Gastrocnemius medialis (tissue), 4 donors: ENCODE results near the gene AGA. TPM values are rescaled to one million over a fixed set of nuclear protein-coding genes. Genes with fewer than 3 reads are reported as not detected.

Experiments used
- ATAC-seq, 2 donors: fragments of 150-250 bp; one replicate each; pipeline ENCODE4 v1.9.1; 2016
- DNase-seq, 2 donors: peaks; one replicate each; pipeline ENCODE4 v3.0.0-alpha.2; 2019
- H3K27ac ChIP-seq, 4 donors: fragments of 200-600 bp; sonication (generic); 1 replicate in 1 of 4; 2 replicates in 3 of 4; pipeline ENCODE4 v1.5.1; 2016 to 2018; ENCODE audit warnings: mild to moderate bottlenecking in 2 of 4, moderate library complexity in 1 of 4
- H3K27me3 ChIP-seq, 3 donors: fragments of 200-600 bp; sonication (generic) in 2 of 3; 1 replicate in 1 of 3; 2 replicates in 2 of 3; pipeline versions ENCODE4 v1.5.1 to v1.6.0; 2016 to 2019; ENCODE audit warnings: mild to moderate bottlenecking in 1 of 3, moderate library complexity in 1 of 3
- H3K36me3 ChIP-seq, 2 donors: fragments of 200-600 bp; sonication (generic) in 1 of 2; one replicate each; pipeline ENCODE4 v1.5.1; 2017 to 2018
- H3K4me1 ChIP-seq, 2 donors: fragments of 200-600 bp; sonication (generic) in 1 of 2; one replicate each; pipeline ENCODE4 v1.5.1; 2016 to 2017; ENCODE audit warnings: mild to moderate bottlenecking in 2 of 2
- H3K4me3 ChIP-seq, 4 donors: fragments of 200-600 bp; sonication (generic) in 3 of 4; 1 replicate in 1 of 4; 2 replicates in 3 of 4; pipeline ENCODE4 v1.5.1; 2016 to 2019; ENCODE audit warnings: mild to moderate bottlenecking in 2 of 4
- H3K9me3 ChIP-seq, 3 donors: fragments of 200-600 bp; sonication (generic) in 2 of 3; 1 replicate in 1 of 3; 2 replicates in 2 of 3; pipeline ENCODE4 v1.5.1; 2016 to 2019
- CTCF ChIP-seq, 5 experiments: fragments of 450-650 bp in 3 of 5; fragments of 200-600 bp in 2 of 5; sonication (generic) in 2 of 5; IDR thresholded peaks in 4 of 5; conservative IDR thresholded peaks in 1 of 5; 1 replicate in 4 of 5; 2 replicates in 1 of 5; pipeline ENCODE4 v1.5.1; 2016 to 2019; ENCODE audit warnings: antibody characterized with exemption in 5 of 5, mild to moderate bottlenecking in 3 of 5, moderate library complexity in 3 of 5
- POLR2A ChIP-seq, 2 donors: fragments of 450-650 bp; IDR thresholded peaks; one replicate each; pipeline ENCODE4 v1.6.1; 2017; ENCODE audit warnings: antibody characterized with exemption in 2 of 2, mild to moderate bottlenecking in 2 of 2, moderate library complexity in 2 of 2
- in situ Hi-C, 4 donors: fragments of 200-750 bp; cut with MboI; loops; one replicate each; pipeline versions ENCODE4 v1.15.0 to v1.8.0; 2017; ENCODE audit warnings: low sequenced_read_pairs in 4 of 4
- intact Hi-C: fragments of 100-400 bp; cut with DNase I; formaldehyde crosslinking; loops from one replicate; pipeline ENCODE4 v1.15.1; 2023; ENCODE audit warnings: low total_unique reads
- total RNA-seq, 4 donors: library from RNA; depleted of rRNA; stranded (reverse); fragments of >200 nt; gene quantifications; one replicate each; pipeline versions ENCODE4 v1.1.0 to v1.2.3, GENCODE V29; 2016

AGA gene
- total RNA-seq, 4 donors from 2014 or later, result 9.0 to 11.1 (median 10.0) TPM

GRCh38 chr4:177404986-177405385, 37.3 kb downstream of the AGA start:
- intact Hi-C loops (no loop called here), in situ Hi-C loops (no loop called here)
- H3K4me3 ChIP-seq, result no peak overlapping the region
- DNase-seq (no peak), ATAC-seq (no peak)
- H3K27ac ChIP-seq, result no peak overlapping the region
- no peaks in the 10 kb centered on the region for H3K4me1 ChIP-seq
- no peaks in the 10 kb centered on the region for H3K27me3 ChIP-seq
- no peaks in the 10 kb centered on the region for H3K36me3 ChIP-seq
- TF ChIP-seq CTCF (IDR thresholded peaks at IDR 0.05 in 4 of 5, conservative IDR thresholded peaks at IDR 0.05 in 1 of 5), result no peak
- TF ChIP-seq POLR2A (IDR thresholded peaks at IDR 0.05), result no peak
- no peaks in the 10 kb centered on the region for H3K9me3 ChIP-seq

- DNase-seq (no peak), ATAC-seq (no peak)
- H3K27me3 ChIP-seq, result no peaks in the 10 kb centered on the region
- H3K9me3 ChIP-seq, result no peaks in the 10 kb centered on the region
- H3K4me3 ChIP-seq, result no peak overlapping the region
- TF ChIP-seq CTCF (IDR thresholded peaks at IDR 0.05 in 4 of 5, conservative IDR thresholded peaks at IDR 0.05 in 1 of 5) (no peak), POLR2A (IDR thresholded peaks at IDR 0.05) (no peak)
- H3K36me3 ChIP-seq, result no peaks in the 10 kb centered on the region
- intact Hi-C loops (no loop called here), in situ Hi-C loops (no loop called here)
- H3K4me1 ChIP-seq, result no peaks in the 10 kb centered on the region
- no peak overlapping the region for H3K27ac ChIP-seq
These were observed 37.9 kb downstream of the AGA start for GRCh38 chr4:177404342-177404741.

GRCh38 chr4:177403746-177404145, 38.5 kb downstream of the AGA start:
- no peaks in the 10 kb centered on the region for H3K9me3 ChIP-seq
- in situ Hi-C loops (no loop called here), intact Hi-C loops (no loop called here)
- ATAC-seq (no peak), DNase-seq (no peak)
- H3K4me3 ChIP-seq, result no peak overlapping the region
- H3K36me3 ChIP-seq, result no peaks in the 10 kb centered on the region
- H3K27ac ChIP-seq, result no peak overlapping the region
- TF ChIP-seq POLR2A (IDR thresholded peaks at IDR 0.05) (no peak), CTCF (IDR thresholded peaks at IDR 0.05 in 4 of 5, conservative IDR thresholded peaks at IDR 0.05 in 1 of 5) (no peak)
- no peaks in the 10 kb centered on the region for H3K27me3 ChIP-seq
- H3K4me1 ChIP-seq, result no peaks in the 10 kb centered on the region

GRCh38 chr4:177401658-177402273, 40.5 kb downstream of the AGA start:
- no peaks in the 10 kb centered on the region for H3K4me1 ChIP-seq
- no peak overlapping the region for H3K4me3 ChIP-seq
- no peaks in the 10 kb centered on the region for H3K9me3 ChIP-seq
- H3K27ac ChIP-seq, result no peak overlapping the region
- intact Hi-C loops (no loop called here), in situ Hi-C loops (no loop called here)
- DNase-seq (no peak), ATAC-seq (no peak)
- H3K36me3 ChIP-seq, result no peaks in the 10 kb centered on the region
- no peak for TF ChIP-seq CTCF (IDR thresholded peaks at IDR 0.05 in 4 of 5, conservative IDR thresholded peaks at IDR 0.05 in 1 of 5)
- no peak for TF ChIP-seq POLR2A (IDR thresholded peaks at IDR 0.05)
- H3K27me3 ChIP-seq, result no peaks in the 10 kb centered on the region

- ATAC-seq, result no peak
- intact Hi-C loops, result no loop called here
These were observed 42.2 kb downstream of the AGA start for GRCh38 chr4:177400030-177400429.

More at GRCh38 chr4:177400030-177400429, 42.2 kb downstream of the AGA start:
- no peaks in the 10 kb centered on the region for H3K36me3 ChIP-seq
- H3K4me3 ChIP-seq, result no peak overlapping the region
- no peaks in the 10 kb centered on the region for H3K9me3 ChIP-seq
- no peaks in the 10 kb centered on the region for H3K4me1 ChIP-seq
- H3K27ac ChIP-seq, result no peak overlapping the region
- no peak for DNase-seq
- H3K27me3 ChIP-seq, result no peaks in the 10 kb centered on the region
- in situ Hi-C loops, result no loop called here
- no peak for TF ChIP-seq POLR2A (IDR thresholded peaks at IDR 0.05)
- TF ChIP-seq CTCF (IDR thresholded peaks at IDR 0.05 in 4 of 5, conservative IDR thresholded peaks at IDR 0.05 in 1 of 5), result no peak
